ENCODE data around the gene SMDT1. TPM values are rescaled to one million over a fixed set of nuclear protein-coding genes. Genes with fewer than 3 reads are reported as not detected.
"Not testable (repeated sequence)": the region's sequence is repeated elsewhere in the genome, so short reads cannot be mapped to it uniquely, and the experiment has no call there.

Gene SMDT1
- total RNA-seq, 3 donors from 2014 or later (not counting 1 experiment from before 2014, with no cell fraction given): 37.7 to 51.0 (median 45.1) TPM

- Mint-ChIP-seq H3K4me1 (peaks cover 14 to 29% of the 10 kb centered on the region in 2 donors), H3K36me3 (no peaks in the 10 kb centered on the region), H3K27ac (no peak overlapping the region), H3K9me3 (no peaks in the 10 kb centered on the region), H3K4me3 (no peak overlapping the region), H3K27me3 (ENCODE audit: low read depth in 2 of 2) (no peaks in the 10 kb centered on the region)
- no peak overlapping the region for H3K27ac ChIP-seq (ENCODE audit: low read length)
- WGBS (ENCODE audit: insufficient coverage): 95% methylated on average over 4 of the region's 4 CpGs
- ATAC-seq (no peak), DNase-seq (no peak)
- H3K27me3 ChIP-seq (ENCODE audit: control insufficient read depth, insufficient read depth, low read length): no peaks in the 10 kb centered on the region
- no peaks in the 10 kb centered on the region for H3K9me3 ChIP-seq (ENCODE audit: control insufficient read depth, insufficient read depth, low read length)
- peaks cover 23% of the 10 kb centered on the region for H3K4me1 ChIP-seq (ENCODE audit: control insufficient read depth, insufficient read depth, low read length)
- no peak for TF ChIP-seq CTCF (IDR thresholded peaks at IDR 0.05)
- intact Hi-C loops (cut with micrococcal nuclease): no loop called here
- H3K36me3 ChIP-seq (ENCODE audit: control insufficient read depth, insufficient read depth, low read length): peaks cover 8% of the 10 kb centered on the region
- H3K4me3 ChIP-seq (ENCODE audit: low read length): no peak overlapping the region
These were observed 11.2 kb upstream of the SMDT1 start for GRCh38 chr22:42068291-42068690.

- Mint-ChIP-seq H3K9me3 (no peaks in the 10 kb centered on the region), H3K27ac (peak overlapping the region; percentile 86 to 94), H3K4me3 (peak overlapping the region; percentile 93), H3K27me3 (ENCODE audit: low read depth in 2 of 2) (no peaks in the 10 kb centered on the region), H3K4me1 (peaks cover 16 to 35% of the 10 kb centered on the region in 2 donors), H3K36me3 (no peaks in the 10 kb centered on the region)
- H3K9me3 ChIP-seq (ENCODE audit: control insufficient read depth, insufficient read depth, low read length): no peaks in the 10 kb centered on the region
- no peak for ATAC-seq
- TF ChIP-seq CTCF (IDR thresholded peaks at IDR 0.05): no peak
- peak overlapping the region; percentile 66 for H3K27ac ChIP-seq (ENCODE audit: low read length)
- DNase-seq: no peak
- peak overlapping the region; percentile 77 for H3K4me3 ChIP-seq (ENCODE audit: low read length)
- WGBS (ENCODE audit: insufficient coverage): 14% methylated on average over 17 of the region's 19 CpGs
- peaks cover 38% of the 10 kb centered on the region for H3K4me1 ChIP-seq (ENCODE audit: control insufficient read depth, insufficient read depth, low read length)
- H3K27me3 ChIP-seq (ENCODE audit: control insufficient read depth, insufficient read depth, low read length): no peaks in the 10 kb centered on the region
- H3K36me3 ChIP-seq (ENCODE audit: control insufficient read depth, insufficient read depth, low read length): peaks cover 8% of the 10 kb centered on the region
- intact Hi-C loops (cut with micrococcal nuclease): loop anchor here (1.0 kb wide), 2 partner anchors 9 to 20 kb away; partner anchors contain the start of genes NDUFA6 and SMDT1
These were observed 9.5 kb upstream of the SMDT1 start for GRCh38 chr22:42069801-42070516.

- WGBS (ENCODE audit: insufficient coverage): under 1% methylated on average over 56 of the region's 56 CpGs
- Mint-ChIP-seq H3K36me3 (no peaks in the 10 kb centered on the region), H3K27me3 (ENCODE audit: low read depth in 2 of 2) (no peaks in the 10 kb centered on the region), H3K9me3 (no peaks in the 10 kb centered on the region), H3K4me3 (peak within 1 kb of the TSS; percentile 93), H3K27ac (peak within 1 kb of the TSS; percentile 86 to 94), H3K4me1 (peaks cover 19 to 38% of the 10 kb centered on the region in 2 donors)
- peaks cover 39% of the 10 kb centered on the region for H3K4me1 ChIP-seq (ENCODE audit: control insufficient read depth, insufficient read depth, low read length)
- peak within 1 kb of the TSS; percentile 77 for H3K4me3 ChIP-seq (ENCODE audit: low read length)
- no peaks in the 10 kb centered on the region for H3K9me3 ChIP-seq (ENCODE audit: control insufficient read depth, insufficient read depth, low read length)
- ATAC-seq (peak; percentile 97 to 99 (median 98)), DNase-seq (peak; percentile 87 to 96)
- no peaks in the 10 kb centered on the region for H3K36me3 ChIP-seq (ENCODE audit: control insufficient read depth, insufficient read depth, low read length)
- no peak for TF ChIP-seq CTCF (IDR thresholded peaks at IDR 0.05)
- no peaks in the 10 kb centered on the region for H3K27me3 ChIP-seq (ENCODE audit: control insufficient read depth, insufficient read depth, low read length)
- peak within 1 kb of the TSS; percentile 66 for H3K27ac ChIP-seq (ENCODE audit: low read length)
- intact Hi-C loops (cut with micrococcal nuclease): loop anchor here (1.0 kb wide), 2 partner anchors 9 to 20 kb away; partner anchors contain the start of genes NDUFA6 and SMDT1
These were observed 8.7 kb upstream of the SMDT1 start, which contains the start of gene NAGA for GRCh38 chr22:42070517-42071422. Gene NAGA (minus strand): TSS chr22:42070812. CDS start chr22:42070297, 515 bp downstream.

- peaks cover 19 to 38% of the 10 kb centered on the region in 2 donors for H3K4me1 Mint-ChIP-seq
- H3K27me3 Mint-ChIP-seq (ENCODE audit: low read depth in 2 of 2); ATAC-seq; H3K36me3 Mint-ChIP-seq; DNase-seq; H3K36me3 ChIP-seq (ENCODE audit: control insufficient read depth, insufficient read depth, low read length); H3K9me3 ChIP-seq (ENCODE audit: control insufficient read depth, insufficient read depth, low read length); H3K9me3 Mint-ChIP-seq; H3K4me3 ChIP-seq (ENCODE audit: low read length); H3K27me3 ChIP-seq (ENCODE audit: control insufficient read depth, insufficient read depth, low read length); intact Hi-C loops (cut with micrococcal nuclease): not testable (repeated sequence)
- Histone ChIP-seq H3K27ac (ENCODE audit: low read length) (peak overlapping the region; percentile 66), H3K4me1 (ENCODE audit: control insufficient read depth, insufficient read depth, low read length) (peaks cover 39% of the 10 kb centered on the region)
- peak overlapping the region; percentile 86 to 94 for H3K27ac Mint-ChIP-seq
- WGBS (ENCODE audit: insufficient coverage): 84% methylated on average over 7 of the region's 7 CpGs
- peak overlapping the region; percentile 93 for H3K4me3 Mint-ChIP-seq
These were observed 8.0 kb upstream of the SMDT1 start for GRCh38 chr22:42071508-42071907.

Data from natural killer cell (primary cell).